WTC11 (cell line): ENCODE data around the gene SNAPC4. TPM values are rescaled to one million over a fixed set of nuclear protein-coding genes. Genes with fewer than 3 reads are reported as not detected.

Source experiments
- CREM ChIP-seq: sonication (generic); formaldehyde crosslinking; IDR thresholded peaks from 2 replicates; pipeline ENCODE4 v1.8.1; 2022; ENCODE audit warnings: mild to moderate bottlenecking, missing genetic modification reagents, moderate library complexity
- EMX1 ChIP-seq: fragments of 250-450 bp; sonication (Bioruptor Pico); IDR thresholded peaks from 2 replicates; pipeline ENCODE4 v1.8.0; 2021; ENCODE audit warnings: mild to moderate bottlenecking
- FOXJ3 ChIP-seq: sonication (generic); formaldehyde crosslinking; IDR thresholded peaks from 2 replicates; pipeline ENCODE4 v1.9.0; 2021; ENCODE audit warnings: missing genetic modification reagents, mild to moderate bottlenecking, borderline replicate concordance
- KAT7 ChIP-seq: sonication (generic); formaldehyde crosslinking; IDR thresholded peaks from 2 replicates; pipeline ENCODE4 v1.8.1; 2023; ENCODE audit warnings: missing genetic modification reagents, mild to moderate bottlenecking, borderline replicate concordance
- NFATC4 ChIP-seq: fragments of 250-450 bp; sonication (Bioruptor Pico); IDR thresholded peaks from 2 replicates; pipeline ENCODE4 v1.9.0; 2021; ENCODE audit warnings: mild to moderate bottlenecking
- SOX15 ChIP-seq: fragments of 250-450 bp; sonication (Bioruptor Pico); IDR thresholded peaks from 2 replicates; pipeline ENCODE4 v1.9.0; 2021; ENCODE audit warnings: mild to moderate bottlenecking
- TCF7 ChIP-seq: sonication (generic); formaldehyde crosslinking; IDR thresholded peaks from 2 replicates; pipeline ENCODE4 v1.8.0; 2022; ENCODE audit warnings: mild to moderate bottlenecking, low read depth, missing genetic modification reagents, moderate library complexity
- TP53 ChIP-seq: sonication (generic); formaldehyde crosslinking; IDR thresholded peaks from 2 replicates; pipeline ENCODE4 v1.8.1; 2023; ENCODE audit warnings: mild to moderate bottlenecking, missing genetic modification reagents
- ZNF121 ChIP-seq: sonication (generic); formaldehyde crosslinking; IDR thresholded peaks from 2 replicates; pipeline ENCODE4 v1.8.0; 2023; ENCODE audit warnings: missing genetic modification reagents
- ZNF232 ChIP-seq: sonication (generic); formaldehyde crosslinking; IDR thresholded peaks from 2 replicates; pipeline ENCODE4 v1.8.0; 2022; ENCODE audit warnings: mild to moderate bottlenecking, missing genetic modification reagents
- ZNF317 ChIP-seq: sonication (generic); formaldehyde crosslinking; IDR thresholded peaks from 2 replicates; pipeline ENCODE4 v1.8.1; 2023; ENCODE audit warnings: low read depth, mild to moderate bottlenecking, moderate library complexity, missing genetic modification reagents, borderline replicate concordance
- ZNF671 ChIP-seq: fragments of 250-450 bp; sonication (Bioruptor Pico); IDR thresholded peaks from 2 replicates; pipeline ENCODE4 v1.8.0; 2021; ENCODE audit warnings: mild to moderate bottlenecking
- total RNA-seq: library from RNA; stranded (reverse); gene quantifications from 3 replicates; pipeline ENCODE4 v1.2.3, GENCODE V29; 2021
- TF ChIP-seq, protein P1 (sequence below): sonication (generic); formaldehyde crosslinking; IDR thresholded peaks from 2 replicates; pipeline ENCODE4 v1.8.0; 2023; ENCODE audit warnings: missing genetic modification reagents, mild to moderate bottlenecking, borderline replicate concordance
- TF ChIP-seq, protein P2 (sequence below): sonication (generic); formaldehyde crosslinking; IDR thresholded peaks from 2 replicates; pipeline ENCODE4 v1.8.0; 2023; ENCODE audit warnings: missing genetic modification reagents
- TF ChIP-seq, protein P3 (sequence below): sonication (generic); formaldehyde crosslinking; IDR thresholded peaks from 2 replicates; pipeline ENCODE4 v1.8.1; 2023; ENCODE audit warnings: mild to moderate bottlenecking, moderate library complexity, missing genetic modification reagents
- TF ChIP-seq, protein P4 (sequence below): sonication (generic); formaldehyde crosslinking; IDR thresholded peaks from 2 replicates; pipeline ENCODE4 v1.8.0; 2022; ENCODE audit warnings: missing genetic modification reagents
- TF ChIP-seq, protein P5 (sequence below): fragments of 250-450 bp; sonication (Bioruptor Pico); IDR thresholded peaks from 2 replicates; pipeline ENCODE4 v1.8.0; 2021; ENCODE audit warnings: mild to moderate bottlenecking
- TF ChIP-seq, protein P6 (sequence below): sonication (generic); formaldehyde crosslinking; conservative IDR thresholded peaks from 2 replicates; pipeline ENCODE4 v1.8.1; 2023; ENCODE audit warnings: mild to moderate bottlenecking, low read depth, missing genetic modification reagents, moderate library complexity
- TF ChIP-seq, protein P7 (sequence below): sonication (generic); formaldehyde crosslinking; IDR thresholded peaks from 2 replicates; pipeline ENCODE4 v1.8.1; 2023; ENCODE audit warnings: mild to moderate bottlenecking, missing genetic modification reagents, moderate library complexity
- TF ChIP-seq, protein P8 (sequence below): sonication (generic); formaldehyde crosslinking; IDR thresholded peaks from 2 replicates; pipeline ENCODE4 v1.8.0; 2022; ENCODE audit warnings: mild to moderate bottlenecking, missing genetic modification reagents

Gene SNAPC4
- total RNA-seq, 1 experiment from 2014 or later = 22.8 TPM

DNA sequence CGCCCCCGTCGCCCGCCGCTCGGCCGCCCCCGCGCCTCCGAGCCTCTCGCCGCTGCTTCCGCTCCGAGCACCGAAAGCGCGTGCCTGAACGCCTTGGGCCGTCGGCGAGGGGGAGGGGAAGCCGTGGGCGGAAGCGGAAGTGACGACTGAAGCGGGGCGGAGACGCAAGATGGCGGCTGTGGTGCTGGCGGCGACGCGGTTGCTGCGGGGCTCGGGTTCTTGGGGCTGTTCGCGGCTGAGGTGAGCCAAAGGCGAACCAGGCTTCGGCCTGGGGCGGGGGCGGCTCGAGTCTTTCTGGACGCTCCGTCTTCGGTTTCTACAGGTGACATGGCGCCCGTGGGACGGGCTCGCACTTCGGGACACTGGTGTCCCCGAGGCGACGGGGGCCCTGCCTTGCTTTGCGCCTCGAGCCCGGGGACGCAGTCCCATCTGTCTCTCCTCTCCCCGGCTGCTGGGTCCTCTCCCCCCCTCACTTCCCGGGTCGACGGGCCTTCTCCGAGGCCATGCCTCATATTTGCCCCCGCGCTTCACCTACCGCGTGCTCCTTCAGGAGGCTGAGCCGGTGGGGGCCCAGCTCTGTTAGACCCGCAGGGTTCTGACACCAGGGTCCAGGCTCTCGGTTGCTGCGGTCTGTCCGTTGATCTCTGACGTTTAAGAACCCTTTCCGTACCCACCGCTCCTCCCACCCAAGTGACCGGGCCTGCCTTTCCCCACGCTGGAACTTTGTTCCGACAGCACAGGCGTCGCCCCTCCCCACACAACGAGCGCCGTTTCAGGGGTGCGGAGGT lies 10.7 kb upstream of the SNAPC4 start, which contains the start of the genes ENTR1 and PMPCA (continued):
- TF ChIP-seq FOXJ3 (CRISPR knock-in tag) = no peak
- no peak for TF ChIP-seq TCF7 (CRISPR knock-in tag)
- 0 out of 2 replicates have a peak, but pooled peaks have one; percentile 22 for TF ChIP-seq ZNF121 (CRISPR knock-in tag)
- TF ChIP-seq, protein P1, sequence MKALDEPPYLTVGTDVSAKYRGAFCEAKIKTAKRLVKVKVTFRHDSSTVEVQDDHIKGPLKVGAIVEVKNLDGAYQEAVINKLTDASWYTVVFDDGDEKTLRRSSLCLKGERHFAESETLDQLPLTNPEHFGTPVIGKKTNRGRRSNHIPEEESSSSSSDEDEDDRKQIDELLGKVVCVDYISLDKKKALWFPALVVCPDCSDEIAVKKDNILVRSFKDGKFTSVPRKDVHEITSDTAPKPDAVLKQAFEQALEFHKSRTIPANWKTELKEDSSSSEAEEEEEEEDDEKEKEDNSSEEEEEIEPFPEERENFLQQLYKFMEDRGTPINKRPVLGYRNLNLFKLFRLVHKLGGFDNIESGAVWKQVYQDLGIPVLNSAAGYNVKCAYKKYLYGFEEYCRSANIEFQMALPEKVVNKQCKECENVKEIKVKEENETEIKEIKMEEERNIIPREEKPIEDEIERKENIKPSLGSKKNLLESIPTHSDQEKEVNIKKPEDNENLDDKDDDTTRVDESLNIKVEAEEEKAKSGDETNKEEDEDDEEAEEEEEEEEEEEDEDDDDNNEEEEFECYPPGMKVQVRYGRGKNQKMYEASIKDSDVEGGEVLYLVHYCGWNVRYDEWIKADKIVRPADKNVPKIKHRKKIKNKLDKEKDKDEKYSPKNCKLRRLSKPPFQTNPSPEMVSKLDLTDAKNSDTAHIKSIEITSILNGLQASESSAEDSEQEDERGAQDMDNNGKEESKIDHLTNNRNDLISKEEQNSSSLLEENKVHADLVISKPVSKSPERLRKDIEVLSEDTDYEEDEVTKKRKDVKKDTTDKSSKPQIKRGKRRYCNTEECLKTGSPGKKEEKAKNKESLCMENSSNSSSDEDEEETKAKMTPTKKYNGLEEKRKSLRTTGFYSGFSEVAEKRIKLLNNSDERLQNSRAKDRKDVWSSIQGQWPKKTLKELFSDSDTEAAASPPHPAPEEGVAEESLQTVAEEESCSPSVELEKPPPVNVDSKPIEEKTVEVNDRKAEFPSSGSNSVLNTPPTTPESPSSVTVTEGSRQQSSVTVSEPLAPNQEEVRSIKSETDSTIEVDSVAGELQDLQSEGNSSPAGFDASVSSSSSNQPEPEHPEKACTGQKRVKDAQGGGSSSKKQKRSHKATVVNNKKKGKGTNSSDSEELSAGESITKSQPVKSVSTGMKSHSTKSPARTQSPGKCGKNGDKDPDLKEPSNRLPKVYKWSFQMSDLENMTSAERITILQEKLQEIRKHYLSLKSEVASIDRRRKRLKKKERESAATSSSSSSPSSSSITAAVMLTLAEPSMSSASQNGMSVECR = peak; percentile 48; the same call in 1 of the 2 replicates
- TF ChIP-seq, protein P2, sequence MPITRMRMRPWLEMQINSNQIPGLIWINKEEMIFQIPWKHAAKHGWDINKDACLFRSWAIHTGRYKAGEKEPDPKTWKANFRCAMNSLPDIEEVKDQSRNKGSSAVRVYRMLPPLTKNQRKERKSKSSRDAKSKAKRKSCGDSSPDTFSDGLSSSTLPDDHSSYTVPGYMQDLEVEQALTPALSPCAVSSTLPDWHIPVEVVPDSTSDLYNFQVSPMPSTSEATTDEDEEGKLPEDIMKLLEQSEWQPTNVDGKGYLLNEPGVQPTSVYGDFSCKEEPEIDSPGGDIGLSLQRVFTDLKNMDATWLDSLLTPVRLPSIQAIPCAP (CRISPR knock-in tag) = no peak; the same call in 1 of the 2 replicates
- TF ChIP-seq, protein P3, sequence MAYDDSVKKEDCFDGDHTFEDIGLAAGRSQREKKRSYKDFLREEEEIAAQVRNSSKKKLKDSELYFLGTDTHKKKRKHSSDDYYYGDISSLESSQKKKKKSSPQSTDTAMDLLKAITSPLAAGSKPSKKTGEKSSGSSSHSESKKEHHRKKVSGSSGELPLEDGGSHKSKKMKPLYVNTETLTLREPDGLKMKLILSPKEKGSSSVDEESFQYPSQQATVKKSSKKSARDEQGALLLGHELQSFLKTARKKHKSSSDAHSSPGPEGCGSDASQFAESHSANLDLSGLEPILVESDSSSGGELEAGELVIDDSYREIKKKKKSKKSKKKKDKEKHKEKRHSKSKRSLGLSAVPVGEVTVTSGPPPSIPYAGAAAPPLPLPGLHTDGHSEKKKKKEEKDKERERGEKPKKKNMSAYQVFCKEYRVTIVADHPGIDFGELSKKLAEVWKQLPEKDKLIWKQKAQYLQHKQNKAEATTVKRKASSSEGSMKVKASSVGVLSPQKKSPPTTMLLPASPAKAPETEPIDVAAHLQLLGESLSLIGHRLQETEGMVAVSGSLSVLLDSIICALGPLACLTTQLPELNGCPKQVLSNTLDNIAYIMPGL (CRISPR knock-in tag) = no peak
- no peak for TF ChIP-seq NFATC4 (CRISPR knock-in tag)
- TF ChIP-seq ZNF671 (CRISPR knock-in tag) = no peak
- no peak for TF ChIP-seq EMX1 (CRISPR knock-in tag)
- peak; percentile 88 for TF ChIP-seq CREM
- TF ChIP-seq ZNF232 (CRISPR knock-in tag) = peak; percentile 83
- TF ChIP-seq, protein P4, sequence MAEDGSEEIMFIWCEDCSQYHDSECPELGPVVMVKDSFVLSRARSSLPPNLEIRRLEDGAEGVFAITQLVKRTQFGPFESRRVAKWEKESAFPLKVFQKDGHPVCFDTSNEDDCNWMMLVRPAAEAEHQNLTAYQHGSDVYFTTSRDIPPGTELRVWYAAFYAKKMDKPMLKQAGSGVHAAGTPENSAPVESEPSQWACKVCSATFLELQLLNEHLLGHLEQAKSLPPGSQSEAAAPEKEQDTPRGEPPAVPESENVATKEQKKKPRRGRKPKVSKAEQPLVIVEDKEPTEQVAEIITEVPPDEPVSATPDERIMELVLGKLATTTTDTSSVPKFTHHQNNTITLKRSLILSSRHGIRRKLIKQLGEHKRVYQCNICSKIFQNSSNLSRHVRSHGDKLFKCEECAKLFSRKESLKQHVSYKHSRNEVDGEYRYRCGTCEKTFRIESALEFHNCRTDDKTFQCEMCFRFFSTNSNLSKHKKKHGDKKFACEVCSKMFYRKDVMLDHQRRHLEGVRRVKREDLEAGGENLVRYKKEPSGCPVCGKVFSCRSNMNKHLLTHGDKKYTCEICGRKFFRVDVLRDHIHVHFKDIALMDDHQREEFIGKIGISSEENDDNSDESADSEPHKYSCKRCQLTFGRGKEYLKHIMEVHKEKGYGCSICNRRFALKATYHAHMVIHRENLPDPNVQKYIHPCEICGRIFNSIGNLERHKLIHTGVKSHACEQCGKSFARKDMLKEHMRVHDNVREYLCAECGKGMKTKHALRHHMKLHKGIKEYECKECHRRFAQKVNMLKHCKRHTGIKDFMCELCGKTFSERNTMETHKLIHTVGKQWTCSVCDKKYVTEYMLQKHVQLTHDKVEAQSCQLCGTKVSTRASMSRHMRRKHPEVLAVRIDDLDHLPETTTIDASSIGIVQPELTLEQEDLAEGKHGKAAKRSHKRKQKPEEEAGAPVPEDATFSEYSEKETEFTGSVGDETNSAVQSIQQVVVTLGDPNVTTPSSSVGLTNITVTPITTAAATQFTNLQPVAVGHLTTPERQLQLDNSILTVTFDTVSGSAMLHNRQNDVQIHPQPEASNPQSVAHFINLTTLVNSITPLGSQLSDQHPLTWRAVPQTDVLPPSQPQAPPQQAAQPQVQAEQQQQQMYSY = no peak
- 0 out of 2 replicates have a peak, but pooled peaks have one; percentile 51 for TF ChIP-seq KAT7
- TF ChIP-seq, protein P5, sequence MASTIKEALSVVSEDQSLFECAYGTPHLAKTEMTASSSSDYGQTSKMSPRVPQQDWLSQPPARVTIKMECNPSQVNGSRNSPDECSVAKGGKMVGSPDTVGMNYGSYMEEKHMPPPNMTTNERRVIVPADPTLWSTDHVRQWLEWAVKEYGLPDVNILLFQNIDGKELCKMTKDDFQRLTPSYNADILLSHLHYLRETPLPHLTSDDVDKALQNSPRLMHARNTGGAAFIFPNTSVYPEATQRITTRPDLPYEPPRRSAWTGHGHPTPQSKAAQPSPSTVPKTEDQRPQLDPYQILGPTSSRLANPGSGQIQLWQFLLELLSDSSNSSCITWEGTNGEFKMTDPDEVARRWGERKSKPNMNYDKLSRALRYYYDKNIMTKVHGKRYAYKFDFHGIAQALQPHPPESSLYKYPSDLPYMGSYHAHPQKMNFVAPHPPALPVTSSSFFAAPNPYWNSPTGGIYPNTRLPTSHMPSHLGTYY (CRISPR knock-in tag) = no peak
- TF ChIP-seq, protein P6, sequence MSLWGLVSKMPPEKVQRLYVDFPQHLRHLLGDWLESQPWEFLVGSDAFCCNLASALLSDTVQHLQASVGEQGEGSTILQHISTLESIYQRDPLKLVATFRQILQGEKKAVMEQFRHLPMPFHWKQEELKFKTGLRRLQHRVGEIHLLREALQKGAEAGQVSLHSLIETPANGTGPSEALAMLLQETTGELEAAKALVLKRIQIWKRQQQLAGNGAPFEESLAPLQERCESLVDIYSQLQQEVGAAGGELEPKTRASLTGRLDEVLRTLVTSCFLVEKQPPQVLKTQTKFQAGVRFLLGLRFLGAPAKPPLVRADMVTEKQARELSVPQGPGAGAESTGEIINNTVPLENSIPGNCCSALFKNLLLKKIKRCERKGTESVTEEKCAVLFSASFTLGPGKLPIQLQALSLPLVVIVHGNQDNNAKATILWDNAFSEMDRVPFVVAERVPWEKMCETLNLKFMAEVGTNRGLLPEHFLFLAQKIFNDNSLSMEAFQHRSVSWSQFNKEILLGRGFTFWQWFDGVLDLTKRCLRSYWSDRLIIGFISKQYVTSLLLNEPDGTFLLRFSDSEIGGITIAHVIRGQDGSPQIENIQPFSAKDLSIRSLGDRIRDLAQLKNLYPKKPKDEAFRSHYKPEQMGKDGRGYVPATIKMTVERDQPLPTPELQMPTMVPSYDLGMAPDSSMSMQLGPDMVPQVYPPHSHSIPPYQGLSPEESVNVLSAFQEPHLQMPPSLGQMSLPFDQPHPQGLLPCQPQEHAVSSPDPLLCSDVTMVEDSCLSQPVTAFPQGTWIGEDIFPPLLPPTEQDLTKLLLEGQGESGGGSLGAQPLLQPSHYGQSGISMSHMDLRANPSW (CRISPR knock-in tag) = no peak
- TF ChIP-seq TP53 (CRISPR knock-in tag) = peak; percentile 68; the same call in 1 of the 2 replicates
- TF ChIP-seq, protein P7, sequence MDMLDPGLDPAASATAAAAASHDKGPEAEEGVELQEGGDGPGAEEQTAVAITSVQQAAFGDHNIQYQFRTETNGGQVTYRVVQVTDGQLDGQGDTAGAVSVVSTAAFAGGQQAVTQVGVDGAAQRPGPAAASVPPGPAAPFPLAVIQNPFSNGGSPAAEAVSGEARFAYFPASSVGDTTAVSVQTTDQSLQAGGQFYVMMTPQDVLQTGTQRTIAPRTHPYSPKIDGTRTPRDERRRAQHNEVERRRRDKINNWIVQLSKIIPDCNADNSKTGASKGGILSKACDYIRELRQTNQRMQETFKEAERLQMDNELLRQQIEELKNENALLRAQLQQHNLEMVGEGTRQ (CRISPR knock-in tag) = peak; percentile 19; the same call in 1 of the 2 replicates
- TF ChIP-seq ZNF317 = no peak
- no peak for TF ChIP-seq SOX15 (CRISPR knock-in tag)
- TF ChIP-seq, protein P8, sequence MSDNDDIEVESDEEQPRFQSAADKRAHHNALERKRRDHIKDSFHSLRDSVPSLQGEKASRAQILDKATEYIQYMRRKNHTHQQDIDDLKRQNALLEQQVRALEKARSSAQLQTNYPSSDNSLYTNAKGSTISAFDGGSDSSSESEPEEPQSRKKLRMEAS (CRISPR knock-in tag) = peak; percentile 70
